ENCODE data around the gene NUTF2.
A peak's percentile ranks its signal among the peaks of the same experiment; 100 is the strongest.
"Not testable (repeated sequence)": the region's sequence is repeated elsewhere in the genome, so short reads cannot be mapped to it uniquely, and the experiment has no call there.

Gene NUTF2

GRCh38 chr16:67888331-67888730 lies 41.6 kb downstream of the NUTF2 start:
- DNase-seq, result no peak

GRCh38 chr16:67892375-67892774 lies 45.6 kb downstream of the NUTF2 start:
- no peak for DNase-seq

- peak; percentile 97 for DNase-seq
Observed at GRCh38 chr16:67892899-67893742, 46.4 kb downstream of the NUTF2 start, which contains the start of gene PSKH1. Gene PSKH1, plus strand, starts transcription at chr16:67893254. Its CDS starts 15,496 bp downstream, at chr16:67908750.

- DNase-seq, result no peak
Observed at GRCh38 chr16:67893743-67894399, 47.1 kb downstream of the NUTF2 start.

GRCh38 chr16:67897231-67897630 lies 50.5 kb downstream of the NUTF2 start:
- DNase-seq, result no peak

GRCh38 chr16:67901734-67902133 lies 55.0 kb downstream of the NUTF2 start:
- no peak for DNase-seq

- no peak for DNase-seq
Observed at GRCh38 chr16:67902831-67903230, 56.1 kb downstream of the NUTF2 start.

GRCh38 chr16:67907397-67908180 lies 60.9 kb downstream of the NUTF2 start:
- DNase-seq, result no peak

- no peak for DNase-seq
Observed at GRCh38 chr16:67909056-67909742, 62.5 kb downstream of the NUTF2 start.

GRCh38 chr16:67910158-67910557 lies 63.4 kb downstream of the NUTF2 start:
- DNase-seq, result no peak

GRCh38 chr16:67914758-67915495 lies 68.2 kb downstream of the NUTF2 start:
- DNase-seq, result no peak

- not testable (repeated sequence) for DNase-seq
Observed at GRCh38 chr16:67915496-67915769, 68.7 kb downstream of the NUTF2 start.

GRCh38 chr16:67915831-67916723 lies 69.3 kb downstream of the NUTF2 start:
- no peak for DNase-seq

- no peak for DNase-seq
Observed at GRCh38 chr16:67917140-67917851, 70.6 kb downstream of the NUTF2 start.

GRCh38 chr16:67917852-67918236 lies 71.1 kb downstream of the NUTF2 start:
- peak; percentile 68 for DNase-seq

- DNase-seq, result no peak
Observed at GRCh38 chr16:67919622-67920221, 73.0 kb downstream of the NUTF2 start.
